K562 (cell line): ENCODE results near the gene STYXL1. TPM values are rescaled to one million over a fixed set of nuclear protein-coding genes. Genes with fewer than 3 reads are reported as not detected.

Experiments used
- GTF2E2 ChIP-seq: fragments of 200-800 bp; sonication (Bioruptor generic); IDR thresholded peaks from 2 replicates; pipeline ENCODE4 v1.6.1; 2016; ENCODE audit warnings: missing genetic modification characterization, missing compliant biosample characterization
- SLC30A9 ChIP-seq: fragments of 250-450 bp; sonication (Bioruptor Pico); IDR thresholded peaks from 2 replicates; pipeline ENCODE4 v1.8.0; 2022; ENCODE audit warnings: mild to moderate bottlenecking, moderate library complexity
- polyA plus RNA-seq, 8 experiments: library from polyadenylated mRNA; depleted of rRNA in 4 of 8; stranded (reverse) in 5 of 8; unstranded in 3 of 8; fragments of >200 nt; fragmentation: Nextera tagmentation in 2 of 8; fragmentation: Illumina TruSeq in 1 of 8; extraction: Ambion mirVana in 2 of 8; extraction: Trizol in 1 of 8; gene quantifications; 2 replicates each; pipeline versions ENCODE4 v1.2.1 to v1.2.3, GENCODE V29; 2011 to 2014; ENCODE audit warnings: inconsistent platforms in 1 of 8, missing spikeins in 1 of 8
- total RNA-seq, 7 experiments: library from RNA; depleted of rRNA in 6 of 7; stranded (reverse); fragments of >200 nt in 6 of 7; fragmentation: Illumina TruSeq in 2 of 7; extraction: Trizol in 2 of 7; gene quantifications; 2 replicates each; pipeline versions ENCODE4 v1.2.1 to v1.2.3, GENCODE V29; 2011 to 2021; ENCODE audit warnings: low replicate concordance in 1 of 7
- TF ChIP-seq, protein P1 (sequence below), 3 experiments: fragments of 200-800 bp in 1 of 3; fragments of 250-450 bp in 1 of 3; fragments of 450-650 bp in 1 of 3; sonication (Bioruptor Pico) in 1 of 3; sonication (Bioruptor generic) in 1 of 3; formaldehyde crosslinking in 1 of 3; IDR thresholded peaks; 2 replicates each; pipeline versions ENCODE4 v1.6.1 to v1.8.0; 2016 to 2022; ENCODE audit warnings: mild to moderate bottlenecking in 2 of 3, missing genetic modification characterization in 2 of 3, missing compliant biosample characterization in 1 of 3, moderate library complexity in 1 of 3
- TF ChIP-seq, protein P2 (sequence below): fragments of 450-650 bp; IDR thresholded peaks from 2 replicates; pipeline ENCODE4 v1.6.1; 2016; ENCODE audit warnings: borderline replicate concordance

The STYXL1 gene
- total and polyA plus RNA-seq, 9 of the 15 experiments (the other 6 are each of a cell fraction or from before 2014, with no cell fraction given) = 36.5 to 97.2 (median 49.9) TPM

DNA sequence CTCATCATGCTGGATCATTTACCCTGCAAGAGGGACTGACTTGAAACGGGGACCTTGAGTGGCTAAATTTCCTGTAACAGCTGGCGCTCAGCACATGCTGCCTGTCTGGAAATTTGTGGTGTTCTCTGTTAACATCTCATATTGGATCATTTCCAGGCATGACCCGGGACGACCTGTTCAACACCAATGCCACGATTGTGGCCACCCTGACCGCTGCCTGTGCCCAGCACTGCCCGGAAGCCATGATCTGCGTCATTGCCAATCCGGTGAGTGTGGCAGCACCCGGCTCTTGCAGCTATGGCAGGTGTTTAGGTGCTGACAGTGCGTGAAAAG lies 10.0 kb upstream of the STYXL1 start (continued):
- TF ChIP-seq, protein P1, sequence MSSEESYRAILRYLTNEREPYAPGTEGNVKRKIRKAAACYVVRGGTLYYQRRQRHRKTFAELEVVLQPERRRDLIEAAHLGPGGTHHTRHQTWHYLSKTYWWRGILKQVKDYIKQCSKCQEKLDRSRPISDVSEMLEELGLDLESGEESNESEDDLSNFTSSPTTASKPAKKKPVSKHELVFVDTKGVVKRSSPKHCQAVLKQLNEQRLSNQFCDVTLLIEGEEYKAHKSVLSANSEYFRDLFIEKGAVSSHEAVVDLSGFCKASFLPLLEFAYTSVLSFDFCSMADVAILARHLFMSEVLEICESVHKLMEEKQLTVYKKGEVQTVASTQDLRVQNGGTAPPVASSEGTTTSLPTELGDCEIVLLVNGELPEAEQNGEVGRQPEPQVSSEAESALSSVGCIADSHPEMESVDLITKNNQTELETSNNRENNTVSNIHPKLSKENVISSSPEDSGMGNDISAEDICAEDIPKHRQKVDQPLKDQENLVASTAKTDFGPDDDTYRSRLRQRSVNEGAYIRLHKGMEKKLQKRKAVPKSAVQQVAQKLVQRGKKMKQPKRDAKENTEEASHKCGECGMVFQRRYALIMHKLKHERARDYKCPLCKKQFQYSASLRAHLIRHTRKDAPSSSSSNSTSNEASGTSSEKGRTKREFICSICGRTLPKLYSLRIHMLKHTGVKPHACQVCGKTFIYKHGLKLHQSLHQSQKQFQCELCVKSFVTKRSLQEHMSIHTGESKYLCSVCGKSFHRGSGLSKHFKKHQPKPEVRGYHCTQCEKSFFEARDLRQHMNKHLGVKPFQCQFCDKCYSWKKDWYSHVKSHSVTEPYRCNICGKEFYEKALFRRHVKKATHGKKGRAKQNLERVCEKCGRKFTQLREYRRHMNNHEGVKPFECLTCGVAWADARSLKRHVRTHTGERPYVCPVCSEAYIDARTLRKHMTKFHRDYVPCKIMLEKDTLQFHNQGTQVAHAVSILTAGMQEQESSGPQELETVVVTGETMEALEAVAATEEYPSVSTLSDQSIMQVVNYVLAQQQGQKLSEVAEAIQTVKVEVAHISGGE (CRISPR knock-in tag; IDR thresholded peaks at IDR 0.05) = no peak
- TF ChIP-seq GTF2E2 = no peak
- no peak for TF ChIP-seq SLC30A9 (CRISPR knock-in tag)
- TF ChIP-seq, protein P2, sequence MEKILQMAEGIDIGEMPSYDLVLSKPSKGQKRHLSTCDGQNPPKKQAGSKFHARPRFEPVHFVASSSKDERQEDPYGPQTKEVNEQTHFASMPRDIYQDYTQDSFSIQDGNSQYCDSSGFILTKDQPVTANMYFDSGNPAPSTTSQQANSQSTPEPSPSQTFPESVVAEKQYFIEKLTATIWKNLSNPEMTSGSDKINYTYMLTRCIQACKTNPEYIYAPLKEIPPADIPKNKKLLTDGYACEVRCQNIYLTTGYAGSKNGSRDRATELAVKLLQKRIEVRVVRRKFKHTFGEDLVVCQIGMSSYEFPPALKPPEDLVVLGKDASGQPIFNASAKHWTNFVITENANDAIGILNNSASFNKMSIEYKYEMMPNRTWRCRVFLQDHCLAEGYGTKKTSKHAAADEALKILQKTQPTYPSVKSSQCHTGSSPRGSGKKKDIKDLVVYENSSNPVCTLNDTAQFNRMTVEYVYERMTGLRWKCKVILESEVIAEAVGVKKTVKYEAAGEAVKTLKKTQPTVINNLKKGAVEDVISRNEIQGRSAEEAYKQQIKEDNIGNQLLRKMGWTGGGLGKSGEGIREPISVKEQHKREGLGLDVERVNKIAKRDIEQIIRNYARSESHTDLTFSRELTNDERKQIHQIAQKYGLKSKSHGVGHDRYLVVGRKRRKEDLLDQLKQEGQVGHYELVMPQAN = no peak
